Vagina (tissue), 2 donors: ENCODE results near the gene BAG5. TPM values are rescaled to one million over a fixed set of nuclear protein-coding genes. Genes with fewer than 3 reads are reported as not detected.
A peak's percentile ranks its signal among the peaks of the same experiment; 100 is the strongest.

Source experiments
- DNase-seq, 2 donors: peaks; one replicate each; pipeline ENCODE4 v3.0.0-alpha.2; 2017; ENCODE audit errors: extremely low spot score in 2 of 2
- H3K27ac ChIP-seq: fragments of 200-600 bp; sonication (generic); one replicate; pipeline ENCODE4 v1.5.1; 2019
- H3K27me3 ChIP-seq: fragments of 200-600 bp; sonication (generic); one replicate; pipeline ENCODE4 v1.5.1; 2019
- H3K36me3 ChIP-seq, 2 donors: fragments of 200-600 bp; sonication (generic); one replicate each; pipeline ENCODE4 v1.5.1; 2017 to 2019
- H3K4me1 ChIP-seq: fragments of 200-600 bp; sonication (generic); one replicate; pipeline ENCODE4 v1.5.1; 2019
- H3K4me3 ChIP-seq, 2 donors: fragments of 200-600 bp; sonication (generic); 1 replicate in 1 of 2; 2 replicates in 1 of 2; pipeline ENCODE4 v1.5.1; 2016 to 2019
- H3K9me3 ChIP-seq: fragments of 200-600 bp; sonication (generic); one replicate; pipeline ENCODE4 v1.5.1; 2019
- POLR2A ChIP-seq, 2 donors: fragments of 450-650 bp; IDR thresholded peaks; one replicate each; pipeline ENCODE4 v1.6.1; 2017; ENCODE audit warnings: antibody characterized with exemption in 2 of 2, mild to moderate bottlenecking in 2 of 2, moderate library complexity in 2 of 2
- POLR2AphosphoS5 ChIP-seq, 2 donors: sonication (generic); formaldehyde crosslinking; IDR thresholded peaks; one replicate each; pipeline ENCODE4 v1.9.0; 2017; ENCODE audit warnings: antibody characterized with exemption in 2 of 2, mild to moderate bottlenecking in 2 of 2, low read depth in 1 of 2; ENCODE audit not compliant: insufficient read depth in 1 of 2
- intact Hi-C: fragments of 100-400 bp; cut with DNase I; formaldehyde crosslinking; loops from one replicate; pipeline ENCODE4 v1.15.1; 2023
- total RNA-seq: library from RNA; depleted of rRNA; stranded (reverse); fragments of >200 nt; gene quantifications from one replicate; pipeline ENCODE4 v1.2.3, GENCODE V29; 2016
- TF ChIP-seq, protein P1 (sequence below), 3 experiments: fragments of 450-650 bp in 2 of 3; fragments of 200-600 bp in 1 of 3; sonication (generic) in 1 of 3; IDR thresholded peaks; one replicate each; pipeline ENCODE4 v1.5.1; 2017 to 2019; ENCODE audit warnings: antibody characterized with exemption in 3 of 3, mild to moderate bottlenecking in 2 of 3, moderate library complexity in 2 of 3

BAG5 gene
- total RNA-seq, 1 donor from 2014 or later: 21.6 TPM

- Histone ChIP-seq H3K4me1 (peaks cover 94% of the 10 kb centered on the region), H3K27ac (peak overlapping the region; percentile 88), H3K4me3 (no peak overlapping the region), H3K27me3 (no peaks in the 10 kb centered on the region), H3K9me3 (no peaks in the 10 kb centered on the region), H3K36me3 (peaks cover 0 to under 1% of the 10 kb centered on the region in 2 donors)
- intact Hi-C loops: no loop called here
- TF ChIP-seq POLR2A (IDR thresholded peaks at IDR 0.05) (no peak), POLR2AphosphoS5 (IDR thresholded peaks at IDR 0.05; ENCODE audit: insufficient read depth in 1 of 2, low read depth in 1 of 2) (no peak)
- TF ChIP-seq, protein P1, sequence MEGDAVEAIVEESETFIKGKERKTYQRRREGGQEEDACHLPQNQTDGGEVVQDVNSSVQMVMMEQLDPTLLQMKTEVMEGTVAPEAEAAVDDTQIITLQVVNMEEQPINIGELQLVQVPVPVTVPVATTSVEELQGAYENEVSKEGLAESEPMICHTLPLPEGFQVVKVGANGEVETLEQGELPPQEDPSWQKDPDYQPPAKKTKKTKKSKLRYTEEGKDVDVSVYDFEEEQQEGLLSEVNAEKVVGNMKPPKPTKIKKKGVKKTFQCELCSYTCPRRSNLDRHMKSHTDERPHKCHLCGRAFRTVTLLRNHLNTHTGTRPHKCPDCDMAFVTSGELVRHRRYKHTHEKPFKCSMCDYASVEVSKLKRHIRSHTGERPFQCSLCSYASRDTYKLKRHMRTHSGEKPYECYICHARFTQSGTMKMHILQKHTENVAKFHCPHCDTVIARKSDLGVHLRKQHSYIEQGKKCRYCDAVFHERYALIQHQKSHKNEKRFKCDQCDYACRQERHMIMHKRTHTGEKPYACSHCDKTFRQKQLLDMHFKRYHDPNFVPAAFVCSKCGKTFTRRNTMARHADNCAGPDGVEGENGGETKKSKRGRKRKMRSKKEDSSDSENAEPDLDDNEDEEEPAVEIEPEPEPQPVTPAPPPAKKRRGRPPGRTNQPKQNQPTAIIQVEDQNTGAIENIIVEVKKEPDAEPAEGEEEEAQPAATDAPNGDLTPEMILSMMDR (IDR thresholded peaks at IDR 0.05): no peak
- no peak for DNase-seq
These were observed 23.2 kb downstream of the BAG5 start for GRCh38 chr14:103539056-103539825.

DNA sequence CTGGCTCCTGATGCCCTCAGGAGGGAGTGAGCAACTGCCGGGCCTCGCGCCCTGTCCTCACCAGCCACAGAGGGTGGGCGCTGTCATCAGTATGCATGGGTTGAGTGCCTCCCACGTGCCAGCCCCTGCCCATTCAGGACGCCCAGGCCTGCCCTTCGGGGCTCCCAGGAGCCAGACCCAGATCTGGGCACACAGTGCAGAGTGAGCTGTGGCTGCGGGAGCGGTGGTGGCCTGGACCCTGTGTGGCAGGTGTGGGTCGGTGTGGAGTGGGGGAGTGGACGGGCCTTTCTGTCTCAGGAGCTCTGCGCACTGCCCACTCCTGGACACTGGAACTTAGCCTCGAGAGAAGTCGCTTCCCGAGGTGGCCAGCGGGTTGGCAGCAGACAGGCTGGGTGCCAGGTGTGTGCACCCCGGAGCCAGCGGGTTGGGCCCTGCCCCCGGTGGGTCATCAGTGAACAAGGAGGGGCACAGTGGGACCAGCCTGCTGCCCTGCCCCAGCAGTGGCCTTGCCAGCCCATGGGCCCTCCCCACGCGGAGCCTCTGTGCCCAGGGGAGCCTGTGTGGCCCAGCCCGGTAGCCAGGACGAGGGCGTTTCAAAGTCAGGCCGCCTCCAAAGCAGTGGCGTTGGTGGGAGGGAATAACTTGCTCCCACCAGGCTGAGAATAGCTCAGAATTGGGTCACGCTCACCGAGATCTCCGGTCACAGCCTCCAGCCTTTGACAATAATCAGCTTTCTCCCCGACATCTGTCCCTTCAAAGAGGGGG, 24.0 kb downstream of the BAG5 start:
- H3K9me3 ChIP-seq: no peaks in the 10 kb centered on the region
- DNase-seq: no peak
- H3K4me1 ChIP-seq: peaks cover 94% of the 10 kb centered on the region
- TF ChIP-seq POLR2AphosphoS5 (IDR thresholded peaks at IDR 0.05; ENCODE audit: insufficient read depth in 1 of 2, low read depth in 1 of 2): peak in 1 of 2 donors; percentile 35
- TF ChIP-seq, protein P1 (IDR thresholded peaks at IDR 0.05): no peak
- H3K27me3 ChIP-seq: no peaks in the 10 kb centered on the region
- peak overlapping the region; percentile 88 for H3K27ac ChIP-seq
- no peak overlapping the region for H3K4me3 ChIP-seq
- peaks cover 0 to 5% of the 10 kb centered on the region in 2 donors for H3K36me3 ChIP-seq
- intact Hi-C loops: no loop called here

GRCh38 chr14:103537175-103537990, 25.1 kb downstream of the BAG5 start:
- intact Hi-C loops: no loop called here
- TF ChIP-seq POLR2AphosphoS5 (IDR thresholded peaks at IDR 0.05; ENCODE audit: insufficient read depth in 1 of 2, low read depth in 1 of 2): no peak
- TF ChIP-seq, protein P1 (IDR thresholded peaks at IDR 0.05): no peak
- no peak for TF ChIP-seq POLR2A (IDR thresholded peaks at IDR 0.05)
- Histone ChIP-seq H3K4me3 (no peak overlapping the region), H3K36me3 (peaks cover 0 to 5% of the 10 kb centered on the region in 2 donors), H3K27ac (peak overlapping the region; percentile 88), H3K9me3 (no peaks in the 10 kb centered on the region), H3K4me1 (peaks cover 92% of the 10 kb centered on the region), H3K27me3 (no peaks in the 10 kb centered on the region)
- DNase-seq: no peak

GRCh38 chr14:103536693-103537092, 25.8 kb downstream of the BAG5 start:
- Histone ChIP-seq H3K27ac (peak overlapping the region; percentile 88), H3K4me3 (no peak overlapping the region), H3K4me1 (peaks cover 92% of the 10 kb centered on the region), H3K36me3 (peaks cover 0 to 5% of the 10 kb centered on the region in 2 donors), H3K27me3 (no peaks in the 10 kb centered on the region), H3K9me3 (no peaks in the 10 kb centered on the region)
- no peak for TF ChIP-seq POLR2AphosphoS5 (IDR thresholded peaks at IDR 0.05; ENCODE audit: insufficient read depth in 1 of 2, low read depth in 1 of 2)
- TF ChIP-seq, protein P1 (IDR thresholded peaks at IDR 0.05): no peak
- no peak for TF ChIP-seq POLR2A (IDR thresholded peaks at IDR 0.05)
- no peak for DNase-seq
- intact Hi-C loops: no loop called here
